H1 (cell line): Measurements from ENCODE around the gene NPC2.

Experiments used
- BRCA1 ChIP-seq: IDR thresholded peaks from 2 replicates; pipeline ENCODE4 v1.6.1; 2012; ENCODE audit warnings: low read depth, low read length, improper control_type of control experiment
- CHD2 ChIP-seq: IDR thresholded peaks from 2 replicates; pipeline ENCODE4 v1.6.1; 2012; ENCODE audit warnings: low read length, improper control_type of control experiment
- FOSL1 ChIP-seq: IDR thresholded peaks from 2 replicates; pipeline ENCODE4 v1.6.1; 2011; ENCODE audit warnings: mild to moderate bottlenecking, low read depth, low read length, moderate library complexity; ENCODE audit not compliant: insufficient read depth
- GTF2F1 ChIP-seq: IDR thresholded peaks from 2 replicates; pipeline ENCODE4 v1.6.1; 2012; ENCODE audit warnings: low read depth, low read length, improper control_type of control experiment, borderline replicate concordance
- JUND ChIP-seq: IDR thresholded peaks from 2 replicates; pipeline ENCODE4 v1.6.1; 2011; ENCODE audit warnings: mild to moderate bottlenecking, improper control_type of control experiment, low read length
- POLR2A ChIP-seq, 2 experiments: IDR thresholded peaks; 1 replicate in 1 of 2; 2 replicates in 1 of 2; pipeline ENCODE4 v1.6.1; 2011; ENCODE audit warnings: low read depth in 2 of 2, low read length in 2 of 2, mild to moderate bottlenecking in 2 of 2; ENCODE audit errors: control extremely low read depth in 1 of 2
- RAD21 ChIP-seq, 2 experiments: IDR thresholded peaks in 1 of 2; conservative IDR thresholded peaks in 1 of 2; 2 replicates each; pipeline ENCODE4 v1.6.1; 2011; ENCODE audit warnings: low read depth in 2 of 2, low read length in 2 of 2, improper control_type of control experiment in 1 of 2, inconsistent platforms in 1 of 2, mild to moderate bottlenecking in 1 of 2, moderate library complexity in 1 of 2
- RBBP5 ChIP-seq: IDR thresholded peaks from 2 replicates; pipeline ENCODE4 v1.7.1; 2012; ENCODE audit warnings: low read depth, mild to moderate bottlenecking, inconsistent platforms, low read length, moderate library complexity, borderline replicate concordance
- SP4 ChIP-seq: IDR thresholded peaks from 2 replicates; pipeline ENCODE4 v1.6.1; 2012; ENCODE audit warnings: low read length, inconsistent platforms
- SUZ12 ChIP-seq: fragments of 200-600 bp; sonication (generic); IDR thresholded peaks from 2 replicates; pipeline ENCODE4 v1.6.1; 2012; ENCODE audit warnings: mild to moderate bottlenecking, inconsistent platforms, low read length, moderate library complexity, mixed read lengths
- TEAD4 ChIP-seq: IDR thresholded peaks from 2 replicates; pipeline ENCODE4 v1.6.1; 2012; ENCODE audit warnings: low read depth, low read length, inconsistent platforms, mixed read lengths
- USF2 ChIP-seq: IDR thresholded peaks from 2 replicates; pipeline ENCODE4 v1.6.1; 2011; ENCODE audit warnings: low read length, improper control_type of control experiment
- YY1 ChIP-seq: IDR thresholded peaks from 2 replicates; pipeline ENCODE4 v1.6.1; 2011; ENCODE audit warnings: low read depth, mild to moderate bottlenecking, low read length
- TF ChIP-seq, protein P1 (sequence below), 3 experiments: IDR thresholded peaks; 1 replicate in 2 of 3; 2 replicates in 1 of 3; pipeline versions ENCODE4 v1.5.1 to v1.6.1; 2011; ENCODE audit warnings: low read length in 3 of 3, mild to moderate bottlenecking in 3 of 3, inconsistent platforms in 2 of 3, low read depth in 1 of 3, moderate library complexity in 1 of 3; ENCODE audit not compliant: insufficient read depth in 1 of 3; ENCODE audit errors: control extremely low read depth in 1 of 3

GRCh38 chr14:74507085-74507484 lies 14.0 kb upstream of the NPC2 start:
- TF ChIP-seq TEAD4 (no peak), FOSL1 (no peak), BRCA1 (no peak), POLR2A (IDR thresholded peaks at IDR 0.05; ENCODE audit: control extremely low read depth in 1 of 2, low read depth in 2 of 2, low read length in 2 of 2) (no peak), GTF2F1 (no peak), RAD21 (IDR thresholded peaks at IDR 0.05 in 1 of 2, conservative IDR thresholded peaks at IDR 0.05 in 1 of 2; ENCODE audit: low read depth in 2 of 2, low read length in 2 of 2) (no peak), SUZ12 (no peak), RBBP5 (no peak), SP4 (no peak), USF2 (no peak), YY1 (no peak), JUND (no peak), CHD2 (no peak)
- TF ChIP-seq, protein P1, sequence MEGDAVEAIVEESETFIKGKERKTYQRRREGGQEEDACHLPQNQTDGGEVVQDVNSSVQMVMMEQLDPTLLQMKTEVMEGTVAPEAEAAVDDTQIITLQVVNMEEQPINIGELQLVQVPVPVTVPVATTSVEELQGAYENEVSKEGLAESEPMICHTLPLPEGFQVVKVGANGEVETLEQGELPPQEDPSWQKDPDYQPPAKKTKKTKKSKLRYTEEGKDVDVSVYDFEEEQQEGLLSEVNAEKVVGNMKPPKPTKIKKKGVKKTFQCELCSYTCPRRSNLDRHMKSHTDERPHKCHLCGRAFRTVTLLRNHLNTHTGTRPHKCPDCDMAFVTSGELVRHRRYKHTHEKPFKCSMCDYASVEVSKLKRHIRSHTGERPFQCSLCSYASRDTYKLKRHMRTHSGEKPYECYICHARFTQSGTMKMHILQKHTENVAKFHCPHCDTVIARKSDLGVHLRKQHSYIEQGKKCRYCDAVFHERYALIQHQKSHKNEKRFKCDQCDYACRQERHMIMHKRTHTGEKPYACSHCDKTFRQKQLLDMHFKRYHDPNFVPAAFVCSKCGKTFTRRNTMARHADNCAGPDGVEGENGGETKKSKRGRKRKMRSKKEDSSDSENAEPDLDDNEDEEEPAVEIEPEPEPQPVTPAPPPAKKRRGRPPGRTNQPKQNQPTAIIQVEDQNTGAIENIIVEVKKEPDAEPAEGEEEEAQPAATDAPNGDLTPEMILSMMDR (IDR thresholded peaks at IDR 0.05; ENCODE audit: control extremely low read depth in 1 of 3, insufficient read depth in 1 of 3, low read depth in 1 of 3, low read length in 3 of 3): no peak
